H9 (cell line): Measurements from ENCODE around the gene USP34. TPM values are rescaled to one million over a fixed set of nuclear protein-coding genes. Genes with fewer than 3 reads are reported as not detected.

Source experiments
- DNase-seq: peaks from one replicate; pipeline ENCODE4 v3.0.0-alpha.2; 2017
- H2AFZ ChIP-seq: one replicate; pipeline ENCODE4 v1.6.1; 2013; ENCODE audit warnings: mild to moderate bottlenecking, low read length, control low read depth, moderate library complexity
- H2AK5ac ChIP-seq: 2 replicates; pipeline ENCODE4 v1.6.1; 2013; ENCODE audit warnings: low read length, control low read depth, mixed read lengths; ENCODE audit not compliant: insufficient read length
- H2BK120ac ChIP-seq: one replicate; pipeline ENCODE4 v1.6.1; 2013; ENCODE audit warnings: low read depth, mild to moderate bottlenecking, low read length, control low read depth, inconsistent platforms; ENCODE audit not compliant: poor library complexity, severe bottlenecking
- H2BK12ac ChIP-seq: 2 replicates; pipeline ENCODE4 v1.6.1; 2013; ENCODE audit warnings: low read length, control low read depth, mixed read lengths, low read depth; ENCODE audit not compliant: insufficient read length
- H2BK15ac ChIP-seq: 2 replicates; pipeline ENCODE4 v1.6.1; 2013; ENCODE audit warnings: low read depth, low read length, control low read depth
- H2BK20ac ChIP-seq: one replicate; pipeline ENCODE4 v1.6.1; 2013; ENCODE audit warnings: low read depth, mild to moderate bottlenecking, low read length, control low read depth, inconsistent platforms; ENCODE audit not compliant: poor library complexity, severe bottlenecking
- H2BK5ac ChIP-seq: 2 replicates; pipeline ENCODE4 v1.6.1; 2013; ENCODE audit warnings: low read length, control low read depth, mixed read lengths; ENCODE audit not compliant: insufficient read length
- H3K14ac ChIP-seq: 2 replicates; pipeline ENCODE4 v1.6.1; 2013; ENCODE audit warnings: low read length, control low read depth; ENCODE audit not compliant: insufficient read depth
- H3K18ac ChIP-seq: 2 replicates; pipeline ENCODE4 v1.6.1; 2013; ENCODE audit warnings: low read depth, mild to moderate bottlenecking, mixed read lengths, low read length, control low read depth; ENCODE audit not compliant: insufficient read length
- H3K23ac ChIP-seq: 2 replicates; pipeline ENCODE4 v1.6.1; 2013; ENCODE audit warnings: low read length, control low read depth, mixed read lengths, low read depth; ENCODE audit not compliant: insufficient read length
- H3K23me2 ChIP-seq: 2 replicates; pipeline ENCODE4 v1.6.1; 2013; ENCODE audit warnings: low read depth, mild to moderate bottlenecking, mixed read lengths, low read length, control low read depth; ENCODE audit not compliant: insufficient read length, poor library complexity, severe bottlenecking
- H3K27ac ChIP-seq: 2 replicates; pipeline ENCODE4 v1.5.1; 2013; ENCODE audit warnings: low read length, control low read depth, mixed read lengths, low read depth; ENCODE audit not compliant: insufficient read length
- H3K27me3 ChIP-seq: 2 replicates; pipeline ENCODE4 v1.6.1; 2013; ENCODE audit warnings: low read length, control low read depth, inconsistent platforms; ENCODE audit not compliant: insufficient read depth
- H3K4ac ChIP-seq: 2 replicates; pipeline ENCODE4 v1.6.1; 2013; ENCODE audit warnings: low read depth, mild to moderate bottlenecking, control low read depth, inconsistent platforms, low read length, moderate library complexity
- H3K4me1 ChIP-seq: 2 replicates; pipeline ENCODE4 v1.6.1; 2013; ENCODE audit warnings: low read length, control low read depth, inconsistent platforms; ENCODE audit not compliant: insufficient read depth
- H3K4me2 ChIP-seq: 2 replicates; pipeline ENCODE4 v1.6.1; 2013; ENCODE audit warnings: low read length, control low read depth, mixed read lengths; ENCODE audit not compliant: insufficient read length, insufficient read depth
- H3K56ac ChIP-seq: 2 replicates; pipeline ENCODE4 v1.6.1; 2013; ENCODE audit warnings: low read depth, mild to moderate bottlenecking, mixed read lengths, low read length, control low read depth; ENCODE audit not compliant: insufficient read length
- H3K79me1 ChIP-seq: 2 replicates; pipeline ENCODE4 v1.6.1; 2013; ENCODE audit warnings: low read depth, mild to moderate bottlenecking, moderate library complexity, low read length, control low read depth, inconsistent platforms; ENCODE audit not compliant: insufficient read depth, poor library complexity, severe bottlenecking
- H3K79me2 ChIP-seq: 2 replicates; pipeline ENCODE4 v1.6.1; 2013; ENCODE audit warnings: low read length, control low read depth, inconsistent platforms; ENCODE audit not compliant: insufficient read depth
- H3K9ac ChIP-seq: 2 replicates; pipeline ENCODE4 v1.6.1; 2013; ENCODE audit warnings: low read length, control low read depth, mixed read lengths; ENCODE audit not compliant: insufficient read length; ENCODE audit errors: extremely low read depth
- H3K9me3 ChIP-seq: one replicate; pipeline ENCODE4 v1.6.1; 2013; ENCODE audit warnings: low read depth, low read length, inconsistent platforms; ENCODE audit not compliant: control insufficient read depth
- H3T11ph ChIP-seq: one replicate; pipeline ENCODE4 v1.6.1; 2013; ENCODE audit warnings: mild to moderate bottlenecking, low read length, control low read depth, inconsistent platforms
- H4K20me1 ChIP-seq: one replicate; pipeline ENCODE4 v1.6.1; 2013; ENCODE audit not compliant: control insufficient read depth, insufficient read length, insufficient read depth
- H4K5ac ChIP-seq: 2 replicates; pipeline ENCODE4 v1.6.1; 2013; ENCODE audit warnings: low read depth, mild to moderate bottlenecking, mixed read lengths, low read length, control low read depth; ENCODE audit not compliant: insufficient read length
- H4K8ac ChIP-seq: replicated peaks from 2 replicates; pipeline ENCODE4 v1.6.1; 2013; ENCODE audit warnings: low read length, control low read depth, mixed read lengths, low read depth; ENCODE audit not compliant: insufficient read length
- H4K91ac ChIP-seq: 2 replicates; pipeline ENCODE4 v1.6.1; 2013; ENCODE audit warnings: low read depth, mild to moderate bottlenecking, moderate library complexity, mixed read lengths, low read length, control low read depth; ENCODE audit not compliant: insufficient read length
- H3K27ac Mint-ChIP-seq, 3 experiments: 2 replicates in 2 of 3; 3 replicates in 1 of 3; pipeline ENCODE4 v1.8.0; 2020 to 2021; ENCODE audit warnings: mixed read lengths in 3 of 3, mild to moderate bottlenecking in 1 of 3, moderate library complexity in 1 of 3
- H3K27me3 Mint-ChIP-seq: 2 replicates; pipeline ENCODE4 v1.8.0; 2021; ENCODE audit warnings: low read depth, mild to moderate bottlenecking, moderate library complexity, mixed read lengths
- H3K36me3 Mint-ChIP-seq, 3 experiments: 2 replicates in 2 of 3; 3 replicates in 1 of 3; pipeline ENCODE4 v1.8.0; 2020 to 2021; ENCODE audit warnings: low read depth in 3 of 3, mixed read lengths in 3 of 3; ENCODE audit not compliant: insufficient read depth in 1 of 3
- H3K4me1 Mint-ChIP-seq, 2 experiments: 2 replicates each; pipeline ENCODE4 v1.8.0; 2020; ENCODE audit warnings: mixed read lengths in 2 of 2
- H3K4me3 Mint-ChIP-seq, 2 experiments: 2 replicates in 1 of 2; 3 replicates in 1 of 2; pipeline ENCODE4 v1.8.0; 2020 to 2021; ENCODE audit warnings: mild to moderate bottlenecking in 2 of 2, mixed read lengths in 2 of 2, moderate library complexity in 1 of 2
- H3K9me3 Mint-ChIP-seq, 2 experiments: 2 replicates in 1 of 2; 3 replicates in 1 of 2; pipeline ENCODE4 v1.8.0; 2020; ENCODE audit warnings: mild to moderate bottlenecking in 2 of 2, mixed read lengths in 2 of 2, moderate library complexity in 1 of 2
- CTCF ChIP-seq: fragments of 200-600 bp; sonication (generic); conservative IDR thresholded peaks from 3 replicates; pipeline ENCODE4 v1.8.0; 2021; ENCODE audit warnings: antibody characterized with exemption, mild to moderate bottlenecking
- WGBS: extraction: QIAGEN DNeasy Blood & Tissue Kit; methylation state at CpG from one replicate; pipeline ENCODE4 v1.1.7; 2013; ENCODE audit warnings: missing lambda C conversion rate, low lambda C conversion rate, mixed read lengths; ENCODE audit not compliant: insufficient read length; ENCODE audit errors: extremely low coverage; 5-methylcytosine and 5-hydroxymethylcytosine counted together
- total RNA-seq: library from RNA; stranded (reverse); gene quantifications from 2 replicates; pipeline ENCODE4 v1.2.1, GENCODE V29; 2021

The USP34 gene
- total RNA-seq, 1 experiment from 2014 or later: 93.9 TPM

- H4K20me1 ChIP-seq: no peaks in the 10 kb centered on the region
- no peak for DNase-seq
- H3K4me3 Mint-ChIP-seq: no peak overlapping the region
- H3K79me2 ChIP-seq: no peaks in the 10 kb centered on the region
- no peaks in the 10 kb centered on the region for H3K79me1 ChIP-seq
- no peaks in the 10 kb centered on the region for H3K23me2 ChIP-seq
- H2AFZ ChIP-seq: no peak overlapping the region
- H2BK5ac ChIP-seq: no peak overlapping the region
- H4K91ac ChIP-seq: no peak overlapping the region
- no peaks in the 10 kb centered on the region for H3K27me3 Mint-ChIP-seq
- H3K18ac ChIP-seq: no peak overlapping the region
- peaks cover 10 to 11% of the 10 kb centered on the region in 2 experiments for H3K4me1 Mint-ChIP-seq
- no peak overlapping the region for H2BK20ac ChIP-seq
- no CpG with 5 or more reads among the region's 3 CpGs for WGBS
- H4K8ac ChIP-seq: no peak overlapping the region
- H3K9me3 Mint-ChIP-seq: no peaks in the 10 kb centered on the region
- H3K27ac ChIP-seq: no peak overlapping the region
- H2BK15ac ChIP-seq: no peak overlapping the region
- H3K27me3 ChIP-seq: no peaks in the 10 kb centered on the region
- no peak overlapping the region for H3T11ph ChIP-seq
- H3K27ac Mint-ChIP-seq: no peak overlapping the region
- no peaks in the 10 kb centered on the region; the same call in 1 of the 2 replicates for H3K4me1 ChIP-seq
- H3K9ac ChIP-seq: no peak overlapping the region
- H2AK5ac ChIP-seq: no peak overlapping the region
- H4K5ac ChIP-seq: no peak overlapping the region
- no peaks in the 10 kb centered on the region for H3K9me3 ChIP-seq
- no peak overlapping the region for H3K23ac ChIP-seq
- no peak overlapping the region for H3K4ac ChIP-seq
- H2BK12ac ChIP-seq: no peak overlapping the region
- H3K4me2 ChIP-seq: no peak overlapping the region
- peaks cover 9 to 52% (median 49%) of the 10 kb centered on the region in 3 experiments; a peak in 6 of 7 replicates for H3K36me3 Mint-ChIP-seq
- no peak overlapping the region for H3K56ac ChIP-seq
- H2BK120ac ChIP-seq: no peak overlapping the region
- no peak for TF ChIP-seq CTCF
- no peak overlapping the region for H3K14ac ChIP-seq
Measured at GRCh38 chr2:61326423-61326822, 144.5 kb downstream of the USP34 start.
